MM.1S (cell line): ENCODE measurements around the gene FBXL2.
"Not testable (repeated sequence)": the region's sequence is repeated elsewhere in the genome, so short reads cannot be mapped to it uniquely, and the experiment has no call there.

Experiments
- DNase-seq: peaks from one replicate; pipeline ENCODE4 v3.0.0-alpha.2; 2015
- H2AFZ ChIP-seq: fragments of 300-600 bp; sonication (generic); 2 replicates; pipeline ENCODE4 v1.6.0; 2016; ENCODE audit warnings: antibody characterized with exemption, low read length
- H3F3A ChIP-seq: fragments of 300-600 bp; sonication (generic); 2 replicates; pipeline ENCODE4 v1.6.1; 2016; ENCODE audit warnings: mild to moderate bottlenecking, antibody characterized with exemption, low read length, moderate library complexity, mixed read lengths; ENCODE audit not compliant: insufficient read depth
- H3K27ac ChIP-seq: fragments of 300-600 bp; sonication (generic); 2 replicates; pipeline ENCODE4 v1.5.1; 2016; ENCODE audit warnings: mild to moderate bottlenecking, low read length
- H3K27me3 ChIP-seq: fragments of 300-600 bp; sonication (generic); replicated peaks from 2 replicates; pipeline ENCODE4 v1.6.0; 2016; ENCODE audit warnings: low read length; ENCODE audit not compliant: insufficient read depth
- H3K36me3 ChIP-seq: fragments of 300-600 bp; sonication (generic); replicated peaks from 2 replicates; pipeline ENCODE4 v1.6.1; 2016; ENCODE audit warnings: mild to moderate bottlenecking, low read length, mixed read lengths; ENCODE audit not compliant: insufficient read depth
- H3K4me1 ChIP-seq: fragments of 300-600 bp; sonication (generic); 2 replicates; pipeline ENCODE4 v1.6.1; 2016; ENCODE audit warnings: low read length, mixed read lengths
- H3K4me2 ChIP-seq: fragments of 300-600 bp; sonication (generic); 2 replicates; pipeline ENCODE4 v1.6.0; 2016; ENCODE audit warnings: low read depth, low read length
- H3K4me3 ChIP-seq: fragments of 300-600 bp; sonication (generic); 2 replicates; pipeline ENCODE4 v1.5.1; 2016; ENCODE audit warnings: low read length, mixed read lengths
- H3K79me2 ChIP-seq: fragments of 300-600 bp; sonication (generic); 2 replicates; pipeline ENCODE4 v1.6.1; 2016; ENCODE audit warnings: mixed run types, low read length, mixed read lengths
- H3K9ac ChIP-seq: fragments of 300-600 bp; sonication (generic); 2 replicates; pipeline ENCODE4 v1.6.1; 2016; ENCODE audit warnings: low read length, mixed read lengths
- H3K9me2 ChIP-seq: fragments of 300-600 bp; sonication (generic); replicated peaks from 2 replicates; pipeline ENCODE4 v1.6.1; 2016; ENCODE audit warnings: mild to moderate bottlenecking, low read length, mixed read lengths; ENCODE audit not compliant: insufficient read depth
- H3K9me3 ChIP-seq: fragments of 300-600 bp; sonication (generic); replicated peaks from 2 replicates; pipeline ENCODE4 v1.6.1; 2016; ENCODE audit warnings: mild to moderate bottlenecking, low read length, mixed read lengths; ENCODE audit not compliant: insufficient read depth
- H4K20me1 ChIP-seq: fragments of 300-600 bp; sonication (generic); 2 replicates; pipeline ENCODE4 v1.6.1; 2016; ENCODE audit warnings: mild to moderate bottlenecking, low read length, moderate library complexity, mixed read lengths; ENCODE audit not compliant: insufficient read depth
- CTCF ChIP-seq: fragments of 300-600 bp; sonication (generic); IDR thresholded peaks from 2 replicates; pipeline ENCODE4 v1.5.1; 2016; ENCODE audit warnings: antibody characterized with exemption, low read length, mixed read lengths
- EZH2 ChIP-seq: fragments of 300-600 bp; sonication (generic); optimal IDR thresholded peaks from 2 replicates; pipeline ENCODE3; 2017; ENCODE audit warnings: low read depth, mild to moderate bottlenecking, antibody characterized with exemption, low read length, mixed read lengths
- EZH2phosphoT487 ChIP-seq: fragments of 300-600 bp; sonication (generic); IDR thresholded peaks from 2 replicates; pipeline ENCODE4 v1.6.1; 2018; ENCODE audit warnings: antibody characterized with exemption, low read length

Gene FBXL2

GRCh38 chr3:33322412-33322811, 45.2 kb downstream of the FBXL2 start:
- Histone ChIP-seq H3K36me3 (no peaks in the 10 kb centered on the region), H3K4me3 (no peak overlapping the region), H3F3A (no peaks in the 10 kb centered on the region), H3K27me3 (no peaks in the 10 kb centered on the region), H3K4me1 (peaks cover 14% of the 10 kb centered on the region), H3K9ac (no peak overlapping the region), H3K79me2 (no peaks in the 10 kb centered on the region), H3K27ac (no peak overlapping the region), H3K9me3 (no peaks in the 10 kb centered on the region), H2AFZ (no peak overlapping the region), H4K20me1 (no peaks in the 10 kb centered on the region), H3K9me2 (no peaks in the 10 kb centered on the region), H3K4me2 (no peak overlapping the region)
- TF ChIP-seq EZH2phosphoT487: no peak
- TF ChIP-seq CTCF: no peak
- TF ChIP-seq EZH2: no peak
- no peak for DNase-seq

- H2AFZ ChIP-seq: no peak overlapping the region
- H3K4me2 ChIP-seq: no peak overlapping the region
- H3K79me2 ChIP-seq: no peaks in the 10 kb centered on the region
- H3K4me3 ChIP-seq: no peak overlapping the region
- no peaks in the 10 kb centered on the region for H4K20me1 ChIP-seq
- no peaks in the 10 kb centered on the region for H3K27me3 ChIP-seq
- H3F3A ChIP-seq: no peaks in the 10 kb centered on the region
- no peaks in the 10 kb centered on the region for H3K9me3 ChIP-seq
- H3K27ac ChIP-seq: no peak overlapping the region
- no peaks in the 10 kb centered on the region for H3K36me3 ChIP-seq
- H3K4me1 ChIP-seq: no peaks in the 10 kb centered on the region
- DNase-seq: no peak
- no peak for TF ChIP-seq CTCF
- TF ChIP-seq EZH2phosphoT487: no peak
- TF ChIP-seq EZH2: no peak
- no peak overlapping the region for H3K9ac ChIP-seq
- no peaks in the 10 kb centered on the region for H3K9me2 ChIP-seq
Measured at GRCh38 chr3:33331414-33331813, 54.2 kb downstream of the FBXL2 start.

- no peak overlapping the region for H3K27ac ChIP-seq
Measured at GRCh38 chr3:33334364-33334763, 57.1 kb downstream of the FBXL2 start.

GRCh38 chr3:33338936-33339465, 61.8 kb downstream of the FBXL2 start:
- not testable (repeated sequence) for H3K4me1 ChIP-seq, H3K27ac ChIP-seq, H3K9ac ChIP-seq, H3K4me3 ChIP-seq, DNase-seq, H3K4me2 ChIP-seq, H3K9me2 ChIP-seq, H2AFZ ChIP-seq, H3K79me2 ChIP-seq, H3K36me3 ChIP-seq, H4K20me1 ChIP-seq, H3K9me3 ChIP-seq, H3F3A ChIP-seq, H3K27me3 ChIP-seq

More at GRCh38 chr3:33334364-33334763, 57.1 kb downstream of the FBXL2 start:
- TF ChIP-seq CTCF: no peak
- TF ChIP-seq EZH2: no peak
- TF ChIP-seq EZH2phosphoT487: no peak
- Histone ChIP-seq H3K4me2 (no peak overlapping the region), H3K9ac (no peak overlapping the region), H3K9me2 (no peaks in the 10 kb centered on the region), H3K4me1 (no peaks in the 10 kb centered on the region), H3K36me3 (no peaks in the 10 kb centered on the region), H3K4me3 (no peak overlapping the region), H3K9me3 (no peaks in the 10 kb centered on the region), H3K27me3 (no peaks in the 10 kb centered on the region), H3F3A (no peaks in the 10 kb centered on the region), H4K20me1 (no peaks in the 10 kb centered on the region), H3K79me2 (no peaks in the 10 kb centered on the region), H2AFZ (no peak overlapping the region)
- no peak for DNase-seq
